SK-N-SH treated with all-trans-retinoic acid at 6 μM for 48 hours (cell line): ENCODE data around the gene IRX6.

Experiments used
- ATAC-seq: fragments of 200-7000 bp; cut with Tn5 transposase; 3 replicates; pipeline ENCODE4 v1.9.1; 2020; ENCODE audit warnings: mild to moderate bottlenecking, moderate library complexity
- ARNTL ChIP-seq: fragments of 450-650 bp; formaldehyde crosslinking; IDR thresholded peaks from 2 replicates; pipeline ENCODE4 v1.5.0; 2020; ENCODE audit warnings: low read depth, mild to moderate bottlenecking, moderate library complexity, borderline replicate concordance
- ESRRG ChIP-seq: fragments of 250-450 bp; sonication (Bioruptor Pico); IDR thresholded peaks from 2 replicates; pipeline ENCODE4 v1.6.1; 2021; ENCODE audit warnings: mild to moderate bottlenecking
- GLIS3 ChIP-seq: fragments of 250-450 bp; sonication (Bioruptor Pico); IDR thresholded peaks from 2 replicates; pipeline ENCODE4 v1.5.0; 2020; ENCODE audit warnings: mild to moderate bottlenecking, moderate library complexity
- ISL1 ChIP-seq: fragments of 250-450 bp; sonication (Bioruptor Pico); IDR thresholded peaks from 2 replicates; pipeline ENCODE4 v2.1.2; 2022; ENCODE audit warnings: mild to moderate bottlenecking, moderate library complexity
- OSR1 ChIP-seq: fragments of 250-450 bp; sonication (Bioruptor Pico); IDR thresholded peaks from 2 replicates; pipeline ENCODE4 v1.8.0; 2022; ENCODE audit warnings: moderate library complexity, mild to moderate bottlenecking, inconsistent platforms
- PPARA ChIP-seq: fragments of 250-450 bp; sonication (Bioruptor Pico); IDR thresholded peaks from 2 replicates; pipeline ENCODE4 v1.5.0; 2020; ENCODE audit warnings: mild to moderate bottlenecking, borderline replicate concordance
- SNAI2 ChIP-seq: fragments of 250-450 bp; sonication (Bioruptor Pico); IDR thresholded peaks from 2 replicates; pipeline ENCODE4 v1.5.0; 2020; ENCODE audit warnings: mild to moderate bottlenecking, moderate library complexity
- ZFP3 ChIP-seq: fragments of 250-450 bp; sonication (Bioruptor Pico); IDR thresholded peaks from 2 replicates; pipeline ENCODE4 v1.5.0; 2020; ENCODE audit warnings: mild to moderate bottlenecking, moderate library complexity
- ZFP30 ChIP-seq: fragments of 450-650 bp; formaldehyde crosslinking; IDR thresholded peaks from 2 replicates; pipeline ENCODE4 v1.5.0; 2022; ENCODE audit warnings: mild to moderate bottlenecking, moderate library complexity
- ZNF70 ChIP-seq: fragments of 450-650 bp; formaldehyde crosslinking; IDR thresholded peaks from 2 replicates; pipeline ENCODE4 v1.5.0; 2020; ENCODE audit warnings: mild to moderate bottlenecking, moderate library complexity
- ZNF8 ChIP-seq: fragments of 450-650 bp; formaldehyde crosslinking; IDR thresholded peaks from 2 replicates; pipeline ENCODE4 v1.5.0; 2020; ENCODE audit warnings: mild to moderate bottlenecking, moderate library complexity
- TF ChIP-seq, protein P1 (sequence below): fragments of 250-450 bp; sonication (Bioruptor Pico); IDR thresholded peaks from 2 replicates; pipeline ENCODE4 v1.5.1; 2020; ENCODE audit warnings: low read depth, mild to moderate bottlenecking, moderate library complexity
- TF ChIP-seq, protein P2 (sequence below): fragments of 250-450 bp; sonication (Bioruptor Pico); IDR thresholded peaks from 2 replicates; pipeline ENCODE4 v1.8.0; 2020; ENCODE audit warnings: mild to moderate bottlenecking, moderate library complexity, borderline replicate concordance
- TF ChIP-seq, protein P3 (sequence below): fragments of 250-450 bp; sonication (Bioruptor Pico); IDR thresholded peaks from 2 replicates; pipeline ENCODE4 v1.5.1; 2021; ENCODE audit warnings: mild to moderate bottlenecking, moderate library complexity
- TF ChIP-seq, protein P4 (sequence below): fragments of 250-450 bp; sonication (Bioruptor Pico); IDR thresholded peaks from 2 replicates; pipeline ENCODE4 v1.5.0; 2020; ENCODE audit warnings: mild to moderate bottlenecking, moderate library complexity

The IRX6 gene

DNA sequence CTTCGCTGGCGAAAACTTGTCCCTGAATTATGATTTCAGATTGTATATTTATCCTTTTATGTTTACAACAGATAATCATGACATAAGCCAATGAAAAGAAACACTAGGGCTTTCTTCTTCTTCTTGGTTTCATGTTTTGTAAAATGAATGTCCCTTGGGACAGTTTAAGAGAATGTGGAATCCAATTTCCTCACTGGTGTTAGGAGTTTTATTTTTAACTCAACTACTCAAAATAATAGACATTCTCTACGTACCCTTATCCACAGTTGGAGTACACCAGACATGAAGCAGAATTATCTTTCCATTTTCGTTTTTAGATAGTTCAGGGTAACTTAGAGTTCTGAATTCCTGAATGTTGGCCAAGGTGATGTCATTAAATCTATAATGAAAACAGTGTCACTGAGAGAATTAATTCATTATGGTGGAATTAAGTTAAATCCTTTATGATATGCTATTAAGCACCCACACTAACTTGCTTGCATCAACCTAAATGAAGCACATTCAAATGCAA lies 43.4 kb downstream of the IRX6 start:
- no peak for ATAC-seq
- peak; percentile 77 for TF ChIP-seq ISL1
- TF ChIP-seq ZNF8, result no peak
- TF ChIP-seq, protein P1, sequence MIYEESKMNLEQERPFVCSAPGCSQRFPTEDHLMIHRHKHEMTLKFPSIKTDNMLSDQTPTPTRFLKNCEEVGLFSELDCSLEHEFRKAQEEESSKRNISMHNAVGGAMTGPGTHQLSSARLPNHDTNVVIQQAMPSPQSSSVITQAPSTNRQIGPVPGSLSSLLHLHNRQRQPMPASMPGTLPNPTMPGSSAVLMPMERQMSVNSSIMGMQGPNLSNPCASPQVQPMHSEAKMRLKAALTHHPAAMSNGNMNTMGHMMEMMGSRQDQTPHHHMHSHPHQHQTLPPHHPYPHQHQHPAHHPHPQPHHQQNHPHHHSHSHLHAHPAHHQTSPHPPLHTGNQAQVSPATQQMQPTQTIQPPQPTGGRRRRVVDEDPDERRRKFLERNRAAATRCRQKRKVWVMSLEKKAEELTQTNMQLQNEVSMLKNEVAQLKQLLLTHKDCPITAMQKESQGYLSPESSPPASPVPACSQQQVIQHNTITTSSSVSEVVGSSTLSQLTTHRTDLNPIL (CRISPR knock-in tag), result peak; percentile 72
- TF ChIP-seq, all 23 proteins: peak for 2

DNA sequence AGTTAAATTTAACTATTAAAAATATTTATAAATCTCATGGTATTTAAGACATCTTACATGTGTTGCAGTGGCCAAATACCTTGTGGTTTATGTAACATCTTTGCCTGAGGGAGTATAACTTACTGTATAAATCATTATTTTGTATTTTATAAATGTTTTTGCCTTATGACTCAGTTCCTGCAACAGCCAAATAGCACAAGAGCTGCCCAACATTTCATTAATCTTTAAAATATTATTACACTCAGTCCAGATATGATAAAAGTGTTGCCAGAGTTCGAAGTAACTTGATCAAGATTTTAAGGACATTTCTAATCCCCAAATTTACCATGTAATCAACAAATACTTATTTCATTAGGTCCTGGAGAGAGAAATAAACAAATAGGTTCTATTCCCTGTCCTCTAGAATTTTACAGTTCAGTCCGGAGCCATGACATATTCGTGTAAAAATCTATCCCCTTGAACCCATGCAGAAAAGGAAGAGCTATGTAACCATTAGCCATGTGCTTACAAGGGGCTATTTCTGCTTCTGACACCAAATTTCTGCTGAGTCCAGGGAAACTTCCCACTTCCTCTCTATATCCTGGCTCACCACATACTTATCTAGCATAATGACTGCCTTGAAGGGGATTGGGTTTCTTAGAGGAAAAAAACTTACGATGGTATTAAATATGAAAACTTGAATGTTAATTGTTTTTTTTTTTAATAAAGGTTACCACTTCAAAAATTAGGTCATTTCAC lies 44.0 kb downstream of the IRX6 start:
- ATAC-seq, result no peak; the same call in 2 of the 3 replicates
- TF ChIP-seq, protein P2, sequence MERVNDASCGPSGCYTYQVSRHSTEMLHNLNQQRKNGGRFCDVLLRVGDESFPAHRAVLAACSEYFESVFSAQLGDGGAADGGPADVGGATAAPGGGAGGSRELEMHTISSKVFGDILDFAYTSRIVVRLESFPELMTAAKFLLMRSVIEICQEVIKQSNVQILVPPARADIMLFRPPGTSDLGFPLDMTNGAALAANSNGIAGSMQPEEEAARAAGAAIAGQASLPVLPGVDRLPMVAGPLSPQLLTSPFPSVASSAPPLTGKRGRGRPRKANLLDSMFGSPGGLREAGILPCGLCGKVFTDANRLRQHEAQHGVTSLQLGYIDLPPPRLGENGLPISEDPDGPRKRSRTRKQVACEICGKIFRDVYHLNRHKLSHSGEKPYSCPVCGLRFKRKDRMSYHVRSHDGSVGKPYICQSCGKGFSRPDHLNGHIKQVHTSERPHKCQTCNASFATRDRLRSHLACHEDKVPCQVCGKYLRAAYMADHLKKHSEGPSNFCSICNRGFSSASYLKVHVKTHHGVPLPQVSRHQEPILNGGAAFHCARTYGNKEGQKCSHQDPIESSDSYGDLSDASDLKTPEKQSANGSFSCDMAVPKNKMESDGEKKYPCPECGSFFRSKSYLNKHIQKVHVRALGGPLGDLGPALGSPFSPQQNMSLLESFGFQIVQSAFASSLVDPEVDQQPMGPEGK, result no peak
- no peak for TF ChIP-seq GLIS3 (CRISPR knock-in tag)

DNA sequence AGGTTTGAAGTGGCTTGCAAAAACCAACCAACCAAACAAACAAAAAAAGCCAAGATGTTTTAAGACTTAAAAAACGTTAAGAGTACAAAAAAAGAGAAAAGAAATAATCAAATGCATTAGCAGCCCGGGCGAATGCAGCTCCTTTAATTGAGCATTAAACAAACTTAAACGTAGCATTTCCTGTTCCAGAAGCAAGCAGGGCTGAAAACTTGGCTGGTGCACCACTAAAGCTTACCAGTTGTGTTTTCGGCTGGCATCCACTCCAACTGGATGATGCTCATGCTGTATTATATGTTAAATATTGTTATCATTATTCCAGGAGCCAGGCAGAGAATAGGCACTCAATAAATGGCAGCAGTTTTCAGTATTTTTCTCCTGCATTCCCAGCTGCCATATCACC lies 45.1 kb downstream of the IRX6 start:
- ATAC-seq, result no peak
- TF ChIP-seq, protein P3, sequence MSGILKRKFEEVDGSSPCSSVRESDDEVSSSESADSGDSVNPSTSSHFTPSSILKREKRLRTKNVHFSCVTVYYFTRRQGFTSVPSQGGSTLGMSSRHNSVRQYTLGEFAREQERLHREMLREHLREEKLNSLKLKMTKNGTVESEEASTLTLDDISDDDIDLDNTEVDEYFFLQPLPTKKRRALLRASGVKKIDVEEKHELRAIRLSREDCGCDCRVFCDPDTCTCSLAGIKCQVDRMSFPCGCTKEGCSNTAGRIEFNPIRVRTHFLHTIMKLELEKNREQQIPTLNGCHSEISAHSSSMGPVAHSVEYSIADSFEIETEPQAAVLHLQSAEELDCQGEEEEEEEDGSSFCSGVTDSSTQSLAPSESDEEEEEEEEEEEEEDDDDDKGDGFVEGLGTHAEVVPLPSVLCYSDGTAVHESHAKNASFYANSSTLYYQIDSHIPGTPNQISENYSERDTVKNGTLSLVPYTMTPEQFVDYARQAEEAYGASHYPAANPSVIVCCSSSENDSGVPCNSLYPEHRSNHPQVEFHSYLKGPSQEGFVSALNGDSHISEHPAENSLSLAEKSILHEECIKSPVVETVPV (CRISPR knock-in tag), result no peak
- TF ChIP-seq, all 23 proteins: peak for 0

DNA sequence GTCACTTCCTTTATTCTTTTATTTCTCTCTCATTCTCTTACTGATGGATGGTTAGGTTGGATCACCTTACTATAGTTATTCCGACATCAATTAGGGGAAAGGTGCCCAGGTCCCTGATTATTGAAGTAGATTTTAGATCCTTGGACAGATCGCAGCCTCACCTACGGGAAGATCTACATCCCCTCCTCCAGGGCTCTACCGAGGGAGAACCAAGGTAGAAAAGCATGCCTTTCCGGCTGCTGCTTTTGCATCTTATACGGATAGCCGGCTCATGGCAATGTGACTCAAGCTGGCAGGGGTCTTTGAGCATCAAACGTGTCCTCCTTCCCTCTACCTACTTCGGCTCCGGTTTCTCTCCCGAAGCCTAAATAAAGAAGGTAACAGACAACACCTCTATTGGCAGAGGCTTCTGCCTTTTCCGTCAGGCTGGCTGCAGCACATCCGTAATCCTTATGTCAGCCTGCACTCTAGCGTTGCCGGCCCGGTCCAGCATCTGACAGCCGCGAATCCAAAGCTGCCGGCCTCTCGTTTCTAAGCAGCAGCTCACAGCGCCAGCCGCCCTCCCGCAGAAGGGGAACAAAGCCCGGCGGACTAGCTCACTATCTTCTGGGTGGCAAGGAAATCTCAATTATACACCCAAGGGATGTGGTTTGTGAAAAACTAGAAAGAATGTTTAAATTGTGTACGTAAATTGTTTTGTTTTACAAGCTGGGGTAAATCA lies 46.9 kb downstream of the IRX6 start:
- peak; percentile 86 for ATAC-seq
- TF ChIP-seq SNAI2 (CRISPR knock-in tag) (no peak), ZNF70 (CRISPR knock-in tag) (peak; percentile 89), PPARA (CRISPR knock-in tag) (no peak), OSR1 (CRISPR knock-in tag) (no peak), ZFP30 (no peak), ZNF8 (no peak), GLIS3 (CRISPR knock-in tag) (no peak), ESRRG (no peak), ZFP3 (CRISPR knock-in tag) (no peak)

DNA sequence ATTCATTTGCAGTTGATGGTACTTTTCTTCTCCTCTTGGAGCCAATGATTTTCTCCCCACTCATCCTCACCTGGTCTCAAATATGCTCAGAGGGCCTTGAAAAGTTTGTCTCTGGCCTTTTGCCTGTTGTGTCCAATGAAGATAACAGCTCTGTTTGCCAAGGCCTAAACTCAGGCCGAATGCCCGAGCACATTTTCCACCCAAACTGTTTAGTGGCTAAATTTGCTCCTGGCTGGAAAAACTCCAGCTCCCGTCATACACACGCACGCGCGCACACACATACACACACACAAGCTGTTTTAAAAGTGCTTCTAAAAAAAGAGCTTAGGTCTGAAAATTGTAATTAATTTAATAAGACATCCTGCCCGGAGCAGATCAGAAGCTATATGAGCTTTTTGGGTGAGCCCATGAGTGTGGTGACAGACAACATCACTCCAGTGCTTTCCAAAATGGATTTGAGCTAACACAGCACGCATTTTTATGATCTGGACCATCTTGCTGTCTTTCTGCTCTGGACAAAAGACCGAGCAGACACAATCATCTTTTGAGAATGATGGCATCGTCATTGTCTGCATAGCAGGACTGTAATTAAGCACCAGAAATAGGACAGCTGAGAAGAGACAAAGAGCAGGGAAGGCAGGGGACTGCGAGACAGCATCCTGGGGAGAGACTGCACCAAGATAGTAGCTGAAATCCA lies 48.9 kb downstream of the IRX6 start:
- TF ChIP-seq, protein P4, sequence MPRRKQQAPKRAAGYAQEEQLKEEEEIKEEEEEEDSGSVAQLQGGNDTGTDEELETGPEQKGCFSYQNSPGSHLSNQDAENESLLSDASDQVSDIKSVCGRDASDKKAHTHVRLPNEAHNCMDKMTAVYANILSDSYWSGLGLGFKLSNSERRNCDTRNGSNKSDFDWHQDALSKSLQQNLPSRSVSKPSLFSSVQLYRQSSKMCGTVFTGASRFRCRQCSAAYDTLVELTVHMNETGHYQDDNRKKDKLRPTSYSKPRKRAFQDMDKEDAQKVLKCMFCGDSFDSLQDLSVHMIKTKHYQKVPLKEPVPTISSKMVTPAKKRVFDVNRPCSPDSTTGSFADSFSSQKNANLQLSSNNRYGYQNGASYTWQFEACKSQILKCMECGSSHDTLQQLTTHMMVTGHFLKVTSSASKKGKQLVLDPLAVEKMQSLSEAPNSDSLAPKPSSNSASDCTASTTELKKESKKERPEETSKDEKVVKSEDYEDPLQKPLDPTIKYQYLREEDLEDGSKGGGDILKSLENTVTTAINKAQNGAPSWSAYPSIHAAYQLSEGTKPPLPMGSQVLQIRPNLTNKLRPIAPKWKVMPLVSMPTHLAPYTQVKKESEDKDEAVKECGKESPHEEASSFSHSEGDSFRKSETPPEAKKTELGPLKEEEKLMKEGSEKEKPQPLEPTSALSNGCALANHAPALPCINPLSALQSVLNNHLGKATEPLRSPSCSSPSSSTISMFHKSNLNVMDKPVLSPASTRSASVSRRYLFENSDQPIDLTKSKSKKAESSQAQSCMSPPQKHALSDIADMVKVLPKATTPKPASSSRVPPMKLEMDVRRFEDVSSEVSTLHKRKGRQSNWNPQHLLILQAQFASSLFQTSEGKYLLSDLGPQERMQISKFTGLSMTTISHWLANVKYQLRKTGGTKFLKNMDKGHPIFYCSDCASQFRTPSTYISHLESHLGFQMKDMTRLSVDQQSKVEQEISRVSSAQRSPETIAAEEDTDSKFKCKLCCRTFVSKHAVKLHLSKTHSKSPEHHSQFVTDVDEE (CRISPR knock-in tag), result 0 out of 2 replicates have a peak, but pooled peaks have one; percentile 58
- TF ChIP-seq ISL1 (peak; percentile 59), ARNTL (no peak)
- TF ChIP-seq, protein P1 (CRISPR knock-in tag), result peak; percentile 28; the same call in 1 of the 2 replicates

More for the DNA sequence above, 48.9 kb downstream of the IRX6 start:
- ATAC-seq, result peak; percentile 44; the same call in 2 of the 3 replicates
